ENCODE results near the gene PATZ1.

GRCh38 chr22:31377612-31378011, 31.5 kb upstream of the PATZ1 start:
- TF ChIP-seq POLR2A (IDR thresholded peaks at IDR 0.05; ENCODE audit: low read length): no peak
- TF ChIP-seq CTCF (IDR thresholded peaks at IDR 0.05): no peak
- no peak for TF ChIP-seq PBX3 (IDR thresholded peaks at IDR 0.05)
- TF ChIP-seq EP300 (IDR thresholded peaks at IDR 0.05): no peak
- no peak for TF ChIP-seq POLR2AphosphoS2 (conservative IDR thresholded peaks at IDR 0.05; ENCODE audit: low read length)
- no peak for TF ChIP-seq JUNB (IDR thresholded peaks at IDR 0.05)
- TF ChIP-seq USF2 (IDR thresholded peaks at IDR 0.05): no peak
- no peak for TF ChIP-seq SMC3 (IDR thresholded peaks at IDR 0.05)
- no peak for TF ChIP-seq BHLHE40 (IDR thresholded peaks at IDR 0.05; ENCODE audit: low read depth, low read length)
- TF ChIP-seq HOXB13 (CRISPR knock-in tag; IDR thresholded peaks at IDR 0.05; ENCODE audit: low read depth): no peak
- TF ChIP-seq CBX2 (IDR thresholded peaks at IDR 0.05; ENCODE audit: borderline replicate concordance, low read depth): no peak
- no peak for TF ChIP-seq JUN (IDR thresholded peaks at IDR 0.05)

Data from A549 (cell line).